Skeletal muscle tissue (tissue), 4 donors: Measurements from ENCODE around the gene SLC4A9. TPM values are rescaled to one million over a fixed set of nuclear protein-coding genes. Genes with fewer than 3 reads are reported as not detected.

Experiments used
- H3K27ac ChIP-seq: one replicate; pipeline ENCODE4 v1.7.0; 2013; ENCODE audit warnings: mild to moderate bottlenecking, low read depth, low read length, inconsistent platforms
- H3K27me3 ChIP-seq, 3 donors: one replicate each; pipeline ENCODE4 v1.7.0; 2013; ENCODE audit warnings: low read length in 3 of 3; ENCODE audit not compliant: control insufficient read depth in 3 of 3, insufficient read depth in 3 of 3
- H3K36me3 ChIP-seq, 3 donors: one replicate each; pipeline ENCODE4 v1.7.0; 2013; ENCODE audit warnings: low read length in 3 of 3; ENCODE audit not compliant: control insufficient read depth in 3 of 3, insufficient read depth in 3 of 3
- H3K4me1 ChIP-seq, 3 donors: one replicate each; pipeline ENCODE4 v1.7.0; 2013; ENCODE audit warnings: low read length in 3 of 3, mild to moderate bottlenecking in 3 of 3; ENCODE audit not compliant: control insufficient read depth in 3 of 3, insufficient read depth in 3 of 3
- H3K4me3 ChIP-seq, 3 donors: one replicate each; pipeline ENCODE4 v1.7.0; 2013; ENCODE audit warnings: low read length in 3 of 3
- H3K9ac ChIP-seq, 3 donors: one replicate each; pipeline ENCODE4 v1.7.0; 2013; ENCODE audit warnings: low read length in 3 of 3, mild to moderate bottlenecking in 3 of 3, moderate library complexity in 2 of 3, low read depth in 1 of 3
- H3K9me3 ChIP-seq, 3 donors: one replicate each; pipeline ENCODE4 v1.7.0; 2013; ENCODE audit warnings: low read length in 3 of 3; ENCODE audit not compliant: control insufficient read depth in 3 of 3
- total RNA-seq: library from RNA; depleted of rRNA; stranded (reverse); fragments of >200 nt; gene quantifications from one replicate; pipeline ENCODE4 v1.2.3, GENCODE V29; 2014
- donor health status: Osteomylitis.

The SLC4A9 gene, protein sequence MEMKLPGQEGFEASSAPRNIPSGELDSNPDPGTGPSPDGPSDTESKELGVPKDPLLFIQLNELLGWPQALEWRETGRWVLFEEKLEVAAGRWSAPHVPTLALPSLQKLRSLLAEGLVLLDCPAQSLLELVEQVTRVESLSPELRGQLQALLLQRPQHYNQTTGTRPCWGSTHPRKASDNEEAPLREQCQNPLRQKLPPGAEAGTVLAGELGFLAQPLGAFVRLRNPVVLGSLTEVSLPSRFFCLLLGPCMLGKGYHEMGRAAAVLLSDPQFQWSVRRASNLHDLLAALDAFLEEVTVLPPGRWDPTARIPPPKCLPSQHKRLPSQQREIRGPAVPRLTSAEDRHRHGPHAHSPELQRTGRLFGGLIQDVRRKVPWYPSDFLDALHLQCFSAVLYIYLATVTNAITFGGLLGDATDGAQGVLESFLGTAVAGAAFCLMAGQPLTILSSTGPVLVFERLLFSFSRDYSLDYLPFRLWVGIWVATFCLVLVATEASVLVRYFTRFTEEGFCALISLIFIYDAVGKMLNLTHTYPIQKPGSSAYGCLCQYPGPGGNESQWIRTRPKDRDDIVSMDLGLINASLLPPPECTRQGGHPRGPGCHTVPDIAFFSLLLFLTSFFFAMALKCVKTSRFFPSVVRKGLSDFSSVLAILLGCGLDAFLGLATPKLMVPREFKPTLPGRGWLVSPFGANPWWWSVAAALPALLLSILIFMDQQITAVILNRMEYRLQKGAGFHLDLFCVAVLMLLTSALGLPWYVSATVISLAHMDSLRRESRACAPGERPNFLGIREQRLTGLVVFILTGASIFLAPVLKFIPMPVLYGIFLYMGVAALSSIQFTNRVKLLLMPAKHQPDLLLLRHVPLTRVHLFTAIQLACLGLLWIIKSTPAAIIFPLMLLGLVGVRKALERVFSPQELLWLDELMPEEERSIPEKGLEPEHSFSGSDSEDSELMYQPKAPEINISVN
- total RNA-seq, result not detected

DNA sequence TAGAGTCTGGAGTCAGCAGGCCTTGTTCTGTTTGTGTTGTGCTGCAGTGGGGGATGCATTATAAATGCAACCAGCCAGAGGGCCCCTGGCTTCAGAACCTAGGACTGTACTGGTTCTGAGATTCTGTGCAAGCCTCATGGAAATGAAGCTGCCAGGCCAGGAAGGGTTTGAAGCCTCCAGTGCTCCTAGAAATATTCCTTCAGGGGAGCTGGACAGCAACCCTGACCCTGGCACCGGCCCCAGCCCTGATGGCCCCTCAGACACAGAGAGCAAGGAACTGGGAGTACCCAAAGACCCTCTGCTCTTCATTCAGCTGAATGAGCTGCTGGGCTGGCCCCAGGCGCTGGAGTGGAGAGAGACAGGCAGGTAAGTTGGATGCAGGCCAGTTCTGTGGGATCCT lies at the start of gene SLC4A9:
Gene SLC4A9, plus strand, starts transcription at position 94 of the 400 bp plus-strand sequence. Its CDS starts 43 bp downstream, at position 137.
- Histone ChIP-seq H3K4me1 (peaks cover 7 to 17% (median 16%) of the 10 kb centered on the region in 3 donors), H3K4me3 (no peak within 1 kb of the TSS), H3K9me3 (no peaks in the 10 kb centered on the region), H3K36me3 (no peaks in the 10 kb centered on the region), H3K27ac (no peak within 1 kb of the TSS), H3K9ac (no peak within 1 kb of the TSS), H3K27me3 (no peaks in the 10 kb centered on the region)

DNA sequence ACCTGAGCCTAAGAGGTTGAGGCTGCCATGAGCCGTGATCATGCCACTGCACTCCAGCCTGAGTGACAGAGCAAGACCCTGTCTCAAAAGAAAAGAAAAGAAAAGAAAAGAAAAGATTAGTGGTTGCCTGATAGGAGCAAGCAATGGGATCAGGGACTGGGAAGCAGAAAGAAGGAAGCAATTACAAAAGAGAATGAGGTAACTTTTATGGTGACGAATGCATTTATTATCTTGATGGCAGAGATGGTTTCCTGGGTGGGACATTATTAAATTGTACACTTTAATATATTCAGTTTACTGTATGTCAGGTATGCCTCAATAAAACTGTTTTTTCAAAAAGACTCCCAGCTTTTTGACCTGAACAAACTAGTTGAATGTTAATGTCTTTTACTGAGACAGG lies 49.6 kb upstream of the SLC4A9 start:
- H3K9me3 ChIP-seq, result no peaks in the 10 kb centered on the region
- no peak overlapping the region for H3K9ac ChIP-seq
- no peaks in the 10 kb centered on the region for H3K36me3 ChIP-seq
- peaks cover 13 to 33% (median 19%) of the 10 kb centered on the region in 3 donors for H3K4me1 ChIP-seq
- no peaks in the 10 kb centered on the region for H3K27me3 ChIP-seq
- peak overlapping the region; percentile 59 for H3K27ac ChIP-seq
- H3K4me3 ChIP-seq, result no peak overlapping the region

DNA sequence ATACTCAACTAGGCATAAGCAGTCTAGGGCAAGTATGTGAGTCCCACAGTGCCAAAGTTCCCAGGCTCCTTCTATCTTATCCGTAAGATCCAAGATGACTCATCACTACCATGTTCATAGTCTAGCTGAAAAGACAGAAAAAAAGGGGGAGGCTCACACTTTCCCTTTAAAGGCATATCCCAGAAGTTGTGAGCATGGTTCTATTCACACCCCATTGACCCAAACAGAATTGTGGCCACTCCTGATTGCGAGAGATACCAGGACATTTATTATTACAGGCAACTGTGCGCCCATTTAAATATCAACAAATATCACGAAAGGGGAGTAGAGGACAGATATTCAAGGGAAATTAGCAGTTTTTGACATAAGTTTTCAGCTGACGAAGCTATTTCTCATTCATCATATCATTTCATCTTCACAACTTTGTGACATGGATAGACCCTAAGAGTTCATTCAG lies 49.0 kb upstream of the SLC4A9 start:
- Histone ChIP-seq H3K4me3 (no peak overlapping the region), H3K4me1 (peaks cover 13 to 33% (median 19%) of the 10 kb centered on the region in 3 donors), H3K27ac (peak overlapping the region; percentile 59), H3K9me3 (no peaks in the 10 kb centered on the region), H3K9ac (no peak overlapping the region), H3K27me3 (no peaks in the 10 kb centered on the region), H3K36me3 (no peaks in the 10 kb centered on the region)

DNA sequence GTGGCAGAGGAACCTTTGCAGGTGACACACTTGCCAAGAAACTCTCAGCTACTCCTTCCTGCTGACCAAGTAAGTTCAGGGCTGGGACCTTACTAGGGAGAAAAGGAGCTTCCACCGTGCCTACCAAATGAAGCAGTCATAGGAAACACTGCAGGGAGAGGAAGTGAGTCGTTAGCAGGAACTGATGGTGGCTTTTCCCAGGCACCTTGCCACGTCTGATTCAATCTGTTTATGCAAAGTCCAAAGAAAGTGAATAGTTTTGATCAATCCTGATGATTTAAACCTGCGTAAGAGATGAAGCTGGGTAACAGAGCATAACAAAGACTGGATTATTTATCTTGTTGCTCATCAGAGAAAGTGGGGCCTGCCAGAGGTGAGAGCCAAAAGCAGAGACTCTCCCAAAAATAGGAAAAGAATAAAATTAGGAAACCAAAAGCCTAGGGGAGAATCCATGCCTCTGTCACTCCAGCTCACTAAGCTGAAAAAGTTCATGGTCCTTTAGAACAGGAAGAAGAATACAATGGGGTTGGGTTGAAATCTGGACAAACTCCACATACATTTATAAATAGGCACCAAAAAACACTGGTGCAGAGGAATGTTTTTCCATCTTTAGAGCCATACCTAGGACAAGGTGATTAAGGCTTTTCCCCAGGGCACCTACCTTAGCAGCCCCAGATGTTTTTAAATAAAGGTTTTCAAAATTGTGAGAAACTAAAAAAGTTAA lies 47.8 kb upstream of the SLC4A9 start:
- H3K27ac ChIP-seq, result peak overlapping the region; percentile 59
- no peak overlapping the region for H3K4me3 ChIP-seq
- H3K36me3 ChIP-seq, result no peaks in the 10 kb centered on the region
- peak overlapping the region in 2 of 3 donors; percentile 28 to 35 for H3K9ac ChIP-seq
- H3K9me3 ChIP-seq, result no peaks in the 10 kb centered on the region
- H3K4me1 ChIP-seq, result peaks cover 13 to 33% (median 19%) of the 10 kb centered on the region in 3 donors
- H3K27me3 ChIP-seq, result no peaks in the 10 kb centered on the region

DNA sequence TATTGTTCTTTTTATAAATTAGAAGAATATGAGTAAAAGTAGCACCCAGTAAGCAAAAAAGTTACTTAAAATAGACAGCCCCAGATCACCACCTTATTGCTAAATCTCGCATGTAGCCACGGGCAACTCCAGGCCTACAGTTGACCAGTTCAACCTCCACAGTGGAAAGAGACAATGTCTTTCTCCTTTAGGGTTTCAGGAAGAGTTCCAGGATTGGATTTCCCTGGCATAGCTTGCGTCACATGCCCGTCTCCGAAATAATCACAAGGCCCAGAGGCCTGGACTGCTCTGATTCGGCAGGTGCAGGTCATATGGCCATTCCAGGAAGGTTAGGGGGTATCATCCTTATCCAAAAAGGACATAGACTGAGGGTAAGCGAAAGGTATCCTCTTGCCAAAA lies 47.2 kb upstream of the SLC4A9 start:
- H3K9me3 ChIP-seq, result no peaks in the 10 kb centered on the region
- peak overlapping the region; percentile 59 for H3K27ac ChIP-seq
- no peaks in the 10 kb centered on the region for H3K36me3 ChIP-seq
- H3K4me1 ChIP-seq, result peaks cover 13 to 33% (median 19%) of the 10 kb centered on the region in 3 donors
- no peak overlapping the region for H3K4me3 ChIP-seq
- H3K27me3 ChIP-seq, result no peaks in the 10 kb centered on the region
- H3K9ac ChIP-seq, result no peak overlapping the region

DNA sequence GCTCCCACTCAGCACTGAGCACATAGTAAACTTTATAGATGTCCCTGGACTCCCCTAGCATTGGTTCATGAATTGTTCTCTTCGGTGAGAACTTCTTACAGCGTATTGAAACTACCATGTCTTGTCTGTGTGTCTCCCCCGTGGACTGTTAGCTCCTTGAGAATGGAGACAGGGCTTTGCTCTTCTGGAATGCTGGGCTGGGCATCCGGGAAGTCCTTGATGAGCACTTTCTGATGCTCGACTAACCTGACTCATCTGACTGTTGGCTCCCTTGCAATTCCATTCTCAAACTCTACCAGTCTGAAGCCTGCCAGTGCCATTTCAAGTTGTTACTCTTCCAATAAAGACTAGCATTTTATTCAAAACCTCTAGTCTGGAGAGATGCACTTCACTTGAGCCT lies 42.1 kb upstream of the SLC4A9 start:
- no peak overlapping the region for H3K4me3 ChIP-seq
- H3K9ac ChIP-seq, result no peak overlapping the region

DNA sequence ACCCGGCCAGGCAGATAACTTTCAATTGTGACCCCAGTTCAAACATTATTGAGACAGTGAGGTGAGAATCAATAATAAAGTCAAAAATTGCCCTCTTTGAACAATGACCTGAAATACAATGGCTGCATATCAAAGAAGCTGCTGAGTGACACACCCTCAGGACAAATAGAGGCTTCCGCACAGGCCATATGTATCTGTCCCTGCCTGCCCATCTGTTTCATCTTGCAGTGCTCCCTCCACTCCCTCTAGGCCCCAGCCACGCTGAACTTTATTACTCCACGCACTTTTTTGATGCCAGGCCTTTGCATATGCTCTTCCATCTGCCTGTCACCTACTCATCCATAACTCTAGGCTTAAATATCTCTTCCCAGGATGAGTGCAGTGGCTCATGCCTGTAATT lies 41.2 kb upstream of the SLC4A9 start:
- Histone ChIP-seq H3K4me3 (no peak overlapping the region), H3K27me3 (no peaks in the 10 kb centered on the region), H3K36me3 (no peaks in the 10 kb centered on the region), H3K9ac (no peak overlapping the region), H3K9me3 (no peaks in the 10 kb centered on the region), H3K27ac (no peak overlapping the region), H3K4me1 (peaks cover 24 to 29% (median 26%) of the 10 kb centered on the region in 3 donors)

More for the DNA sequence above, 42.1 kb upstream of the SLC4A9 start:
- Histone ChIP-seq H3K27me3 (no peaks in the 10 kb centered on the region), H3K4me1 (peaks cover 18 to 28% (median 19%) of the 10 kb centered on the region in 3 donors), H3K9me3 (no peaks in the 10 kb centered on the region), H3K36me3 (no peaks in the 10 kb centered on the region), H3K27ac (no peak overlapping the region)

DNA sequence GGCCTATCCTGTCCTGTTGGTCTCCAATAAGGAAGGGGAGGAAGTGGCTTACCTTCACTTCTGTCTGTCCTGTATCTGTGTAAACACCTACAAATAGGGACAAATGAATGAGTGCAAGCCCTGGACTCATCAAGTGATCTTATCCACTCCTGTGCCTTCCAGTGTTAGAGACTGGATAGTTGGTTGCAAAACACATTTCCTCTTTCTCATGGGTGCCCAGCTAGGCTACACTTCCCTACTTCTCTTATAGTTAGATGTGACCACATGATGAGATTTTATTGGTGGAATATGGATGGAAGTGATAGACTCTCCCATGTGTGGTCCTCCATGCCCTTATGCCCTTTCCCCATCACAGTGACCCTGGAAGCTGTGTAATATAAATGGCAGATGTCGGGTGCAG lies 40.2 kb upstream of the SLC4A9 start:
- no peaks in the 10 kb centered on the region for H3K27me3 ChIP-seq
- peaks cover 28 to 34% (median 29%) of the 10 kb centered on the region in 3 donors for H3K4me1 ChIP-seq

DNA sequence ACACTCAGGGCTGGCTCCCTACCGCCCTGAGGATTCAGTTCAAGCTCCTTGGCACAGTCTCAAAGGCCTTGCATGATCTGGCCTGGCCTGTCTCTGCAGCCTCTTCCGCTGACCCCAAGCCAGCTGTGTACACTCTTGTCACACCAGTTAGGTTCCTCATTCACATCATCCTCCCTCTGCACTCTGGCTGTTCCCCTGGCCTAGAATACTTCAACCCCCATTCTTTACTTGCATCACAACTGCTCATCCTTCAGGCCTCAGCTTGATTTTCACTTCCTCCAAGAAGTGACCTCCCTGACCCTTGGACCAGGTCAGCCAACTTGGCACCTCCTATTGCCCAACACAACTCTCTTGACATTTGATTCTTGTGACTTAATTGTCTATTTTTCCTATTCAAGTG lies 38.2 kb upstream of the SLC4A9 start:
- Histone ChIP-seq H3K36me3 (no peaks in the 10 kb centered on the region), H3K9me3 (no peaks in the 10 kb centered on the region), H3K4me1 (peaks cover 28 to 34% (median 29%) of the 10 kb centered on the region in 3 donors), H3K4me3 (no peak overlapping the region), H3K27ac (peak overlapping the region; percentile 17), H3K9ac (peak overlapping the region in 1 of 3 donors; percentile 40), H3K27me3 (no peaks in the 10 kb centered on the region)

More for the DNA sequence above, 40.2 kb upstream of the SLC4A9 start:
- H3K27ac ChIP-seq, result no peak overlapping the region
- no peaks in the 10 kb centered on the region for H3K9me3 ChIP-seq
- no peak overlapping the region for H3K4me3 ChIP-seq
- no peaks in the 10 kb centered on the region for H3K36me3 ChIP-seq
- no peak overlapping the region for H3K9ac ChIP-seq
